ENCODE results near the gene KCTD4.

Gene KCTD4

DNA sequence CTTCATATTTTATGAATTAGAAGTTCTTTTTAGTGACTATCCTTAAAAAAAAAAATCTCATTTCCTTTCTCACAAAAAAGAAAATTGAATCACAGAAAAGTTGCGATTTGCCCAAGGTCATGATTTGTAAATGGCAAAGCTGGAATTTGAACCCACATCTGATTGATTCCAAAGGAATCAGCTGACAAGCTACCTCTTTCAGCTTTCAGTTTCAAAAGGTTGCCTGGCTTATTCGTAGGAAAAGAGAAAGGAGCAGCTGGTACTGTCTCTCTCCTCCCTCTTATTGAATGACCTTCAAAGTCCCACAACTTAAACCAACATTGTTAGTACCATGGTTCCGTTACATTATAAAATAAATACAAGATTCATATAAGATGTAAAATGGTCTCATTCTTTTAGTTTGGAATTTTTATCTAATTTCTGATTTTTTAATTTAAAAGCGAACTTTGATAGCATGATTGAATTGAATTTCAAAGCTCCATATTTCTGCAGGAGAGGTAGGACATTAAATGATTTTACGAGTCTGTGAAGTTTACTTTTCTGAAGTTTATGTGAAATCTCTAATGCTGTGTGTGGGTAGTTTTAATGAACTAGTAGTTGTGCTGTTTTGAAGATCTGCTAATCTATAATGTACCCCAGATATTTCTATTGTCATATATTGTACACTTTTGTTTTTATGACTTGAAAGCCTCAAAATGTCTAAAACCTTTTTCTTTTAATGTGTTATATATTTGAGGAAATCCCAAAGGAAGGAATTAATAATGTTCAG lies 18.5 kb upstream of the KCTD4 start:
- Histone ChIP-seq H3K4me1 (ENCODE audit: control insufficient read depth, insufficient read depth, low read length, poor library complexity, severe bottlenecking) (no peaks in the 10 kb centered on the region), H3K27me3 (replicated peaks; ENCODE audit: control insufficient read depth, insufficient read depth, low read length, poor library complexity, severe bottlenecking) (no peaks in the 10 kb centered on the region), H3K36me3 (ENCODE audit: control insufficient read depth, insufficient read depth, low read length) (no peaks in the 10 kb centered on the region), H3K4me3 (ENCODE audit: insufficient read depth, low read depth, low read length, poor library complexity, severe bottlenecking) (no peak overlapping the region), H3K9me3 (ENCODE audit: control insufficient read depth, low read length) (no peaks in the 10 kb centered on the region), H3K27ac (ENCODE audit: insufficient read depth, low read length, poor library complexity, severe bottlenecking) (no peak overlapping the region)
- no peak for DNase-seq

DNA sequence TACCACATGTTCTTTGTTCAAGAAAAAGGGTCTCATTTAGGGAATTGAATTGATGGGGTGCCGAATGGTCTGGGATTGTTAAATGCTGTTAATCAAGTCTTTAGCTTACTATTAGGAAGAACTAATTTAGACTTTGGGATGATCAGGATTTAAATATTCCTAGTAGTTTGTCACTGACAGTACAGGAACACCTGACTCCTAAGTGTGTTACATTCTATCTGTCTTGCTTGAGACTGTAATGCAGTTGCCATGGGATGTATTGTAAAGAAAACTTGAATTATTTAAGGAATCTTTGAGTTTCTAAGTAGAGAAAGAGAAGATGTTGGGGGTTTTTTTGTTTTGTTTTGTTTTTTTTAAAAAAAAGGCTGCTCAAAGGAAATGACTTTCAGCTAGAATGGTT lies 17.8 kb upstream of the KCTD4 start:
- Histone ChIP-seq H3K4me1 (ENCODE audit: control insufficient read depth, insufficient read depth, low read length, poor library complexity, severe bottlenecking) (no peaks in the 10 kb centered on the region), H3K27me3 (replicated peaks; ENCODE audit: control insufficient read depth, insufficient read depth, low read length, poor library complexity, severe bottlenecking) (no peaks in the 10 kb centered on the region), H3K4me3 (ENCODE audit: insufficient read depth, low read depth, low read length, poor library complexity, severe bottlenecking) (no peak overlapping the region), H3K36me3 (ENCODE audit: control insufficient read depth, insufficient read depth, low read length) (no peaks in the 10 kb centered on the region), H3K9me3 (ENCODE audit: control insufficient read depth, low read length) (no peaks in the 10 kb centered on the region), H3K27ac (ENCODE audit: insufficient read depth, low read length, poor library complexity, severe bottlenecking) (no peak overlapping the region)
- no peak for DNase-seq

- Histone ChIP-seq H3K27ac (ENCODE audit: insufficient read depth, low read length, poor library complexity, severe bottlenecking) (no peak overlapping the region), H3K4me1 (ENCODE audit: control insufficient read depth, insufficient read depth, low read length, poor library complexity, severe bottlenecking) (no peaks in the 10 kb centered on the region), H3K4me3 (ENCODE audit: insufficient read depth, low read depth, low read length, poor library complexity, severe bottlenecking) (no peak overlapping the region), H3K9me3 (ENCODE audit: control insufficient read depth, low read length) (no peaks in the 10 kb centered on the region), H3K36me3 (ENCODE audit: control insufficient read depth, insufficient read depth, low read length) (no peaks in the 10 kb centered on the region), H3K27me3 (replicated peaks; ENCODE audit: control insufficient read depth, insufficient read depth, low read length, poor library complexity, severe bottlenecking) (no peaks in the 10 kb centered on the region)
- DNase-seq: no peak
Observed at GRCh38 chr13:45216193-45216592, 15.3 kb upstream of the KCTD4 start.

DNA sequence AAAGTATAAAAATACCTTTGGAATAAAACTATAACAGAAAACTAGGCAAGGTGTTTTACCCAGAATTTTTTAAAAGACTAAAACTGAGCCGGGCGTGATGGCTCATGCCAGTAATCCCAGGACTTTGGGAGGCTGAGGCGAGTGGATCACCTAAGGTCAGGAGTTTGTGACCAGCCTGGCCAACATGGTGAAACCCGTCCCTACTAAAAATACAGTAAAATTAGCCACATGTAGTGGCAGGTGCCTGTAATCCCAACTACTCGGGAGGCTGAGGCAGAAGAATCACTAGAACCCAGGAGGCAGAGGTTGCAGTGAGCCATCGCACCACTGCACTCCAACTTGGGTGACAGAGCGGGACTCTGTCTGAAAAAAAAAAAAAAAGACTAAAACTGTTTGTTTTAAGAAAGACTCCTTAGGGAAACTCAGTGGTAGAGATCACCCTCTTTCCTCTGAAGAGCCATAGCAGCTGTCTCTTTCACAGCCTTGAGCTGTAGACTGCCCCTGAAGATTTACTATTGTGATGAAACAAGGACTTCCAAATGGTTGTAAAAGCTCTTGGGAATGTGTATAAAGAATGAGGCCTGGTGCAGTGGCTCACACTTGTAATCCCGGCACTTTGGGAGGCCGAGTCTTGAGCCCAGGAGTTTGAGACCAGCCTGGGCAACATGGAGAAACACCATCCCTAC lies 14.7 kb upstream of the KCTD4 start:
- Histone ChIP-seq H3K9me3 (ENCODE audit: control insufficient read depth, low read length) (no peaks in the 10 kb centered on the region), H3K4me1 (ENCODE audit: control insufficient read depth, insufficient read depth, low read length, poor library complexity, severe bottlenecking) (no peaks in the 10 kb centered on the region), H3K4me3 (ENCODE audit: insufficient read depth, low read depth, low read length, poor library complexity, severe bottlenecking) (no peak overlapping the region), H3K36me3 (ENCODE audit: control insufficient read depth, insufficient read depth, low read length) (no peaks in the 10 kb centered on the region), H3K27ac (ENCODE audit: insufficient read depth, low read length, poor library complexity, severe bottlenecking) (no peak overlapping the region), H3K27me3 (replicated peaks; ENCODE audit: control insufficient read depth, insufficient read depth, low read length, poor library complexity, severe bottlenecking) (no peaks in the 10 kb centered on the region)
- DNase-seq: no peak

DNA sequence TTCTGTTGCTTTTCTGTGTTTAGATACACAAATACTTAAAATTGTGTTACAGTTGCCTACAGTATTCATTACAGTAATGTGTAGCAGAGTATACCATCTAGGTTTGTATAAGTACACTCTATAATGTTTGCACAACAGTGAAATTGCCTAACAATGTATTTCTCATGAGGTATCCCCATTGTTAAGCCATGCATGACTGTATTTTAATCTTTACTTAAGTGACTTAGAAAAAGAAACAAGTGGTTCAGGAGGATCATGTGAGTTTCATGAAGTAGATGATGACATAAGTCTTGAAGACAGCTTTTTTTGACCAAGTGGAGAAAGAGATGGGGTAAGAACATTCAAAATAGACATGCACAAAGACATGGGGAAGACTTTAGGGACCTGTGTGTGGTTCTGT lies 8.4 kb upstream of the KCTD4 start:
- no peaks in the 10 kb centered on the region for H3K4me1 ChIP-seq (ENCODE audit: control insufficient read depth, insufficient read depth, low read length, poor library complexity, severe bottlenecking)
- H3K27ac ChIP-seq (ENCODE audit: insufficient read depth, low read length, poor library complexity, severe bottlenecking): no peak overlapping the region
- DNase-seq: no peak
- H3K27me3 ChIP-seq (replicated peaks; ENCODE audit: control insufficient read depth, insufficient read depth, low read length, poor library complexity, severe bottlenecking): no peaks in the 10 kb centered on the region
- H3K4me3 ChIP-seq (ENCODE audit: insufficient read depth, low read depth, low read length, poor library complexity, severe bottlenecking): no peak overlapping the region
- H3K36me3 ChIP-seq (ENCODE audit: control insufficient read depth, insufficient read depth, low read length): peaks cover 9% of the 10 kb centered on the region
- no peaks in the 10 kb centered on the region for H3K9me3 ChIP-seq (ENCODE audit: control insufficient read depth, low read length)

GRCh38 chr13:45208132-45208531 lies 7.3 kb upstream of the KCTD4 start:
- Histone ChIP-seq H3K4me3 (ENCODE audit: insufficient read depth, low read depth, low read length, poor library complexity, severe bottlenecking) (no peak overlapping the region), H3K36me3 (ENCODE audit: control insufficient read depth, insufficient read depth, low read length) (peaks cover 9% of the 10 kb centered on the region), H3K9me3 (ENCODE audit: control insufficient read depth, low read length) (no peaks in the 10 kb centered on the region), H3K4me1 (ENCODE audit: control insufficient read depth, insufficient read depth, low read length, poor library complexity, severe bottlenecking) (no peaks in the 10 kb centered on the region), H3K27me3 (replicated peaks; ENCODE audit: control insufficient read depth, insufficient read depth, low read length, poor library complexity, severe bottlenecking) (no peaks in the 10 kb centered on the region), H3K27ac (ENCODE audit: insufficient read depth, low read length, poor library complexity, severe bottlenecking) (no peak overlapping the region)
- DNase-seq: no peak

DNA sequence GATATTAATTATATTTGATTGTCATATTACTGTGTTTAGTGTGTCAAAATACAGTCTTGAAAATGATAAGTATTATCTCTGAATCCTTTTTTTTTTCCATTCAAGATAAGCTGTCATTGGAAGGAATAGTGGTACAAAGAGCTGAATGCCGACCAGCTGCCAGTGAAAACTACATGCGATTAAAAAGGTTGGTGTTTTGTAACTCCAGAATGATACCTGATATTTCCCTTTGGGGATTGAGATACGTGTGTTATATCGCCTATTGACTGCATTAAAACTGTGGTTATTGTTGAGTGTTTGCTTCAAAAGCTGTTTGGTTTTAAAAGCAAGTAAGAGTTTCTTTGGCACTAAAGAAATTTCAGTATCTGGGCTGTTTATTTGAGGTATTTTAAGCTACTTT lies 6.5 kb upstream of the KCTD4 start:
- H3K27me3 ChIP-seq (replicated peaks; ENCODE audit: control insufficient read depth, insufficient read depth, low read length, poor library complexity, severe bottlenecking): no peaks in the 10 kb centered on the region
- H3K27ac ChIP-seq (ENCODE audit: insufficient read depth, low read length, poor library complexity, severe bottlenecking): no peak overlapping the region

GRCh38 chr13:45206340-45206739 lies 5.5 kb upstream of the KCTD4 start:
- Histone ChIP-seq H3K27ac (ENCODE audit: insufficient read depth, low read length, poor library complexity, severe bottlenecking) (no peak overlapping the region), H3K9me3 (ENCODE audit: control insufficient read depth, low read length) (no peaks in the 10 kb centered on the region), H3K36me3 (ENCODE audit: control insufficient read depth, insufficient read depth, low read length) (peaks cover 9% of the 10 kb centered on the region), H3K4me3 (ENCODE audit: insufficient read depth, low read depth, low read length, poor library complexity, severe bottlenecking) (no peak overlapping the region), H3K27me3 (replicated peaks; ENCODE audit: control insufficient read depth, insufficient read depth, low read length, poor library complexity, severe bottlenecking) (no peaks in the 10 kb centered on the region), H3K4me1 (ENCODE audit: control insufficient read depth, insufficient read depth, low read length, poor library complexity, severe bottlenecking) (no peaks in the 10 kb centered on the region)
- DNase-seq: no peak

More for the DNA sequence above, 6.5 kb upstream of the KCTD4 start:
- DNase-seq: no peak
- H3K4me1 ChIP-seq (ENCODE audit: control insufficient read depth, insufficient read depth, low read length, poor library complexity, severe bottlenecking): no peaks in the 10 kb centered on the region
- H3K36me3 ChIP-seq (ENCODE audit: control insufficient read depth, insufficient read depth, low read length): peaks cover 9% of the 10 kb centered on the region
- H3K4me3 ChIP-seq (ENCODE audit: insufficient read depth, low read depth, low read length, poor library complexity, severe bottlenecking): no peak overlapping the region
- H3K9me3 ChIP-seq (ENCODE audit: control insufficient read depth, low read length): no peaks in the 10 kb centered on the region

DNA sequence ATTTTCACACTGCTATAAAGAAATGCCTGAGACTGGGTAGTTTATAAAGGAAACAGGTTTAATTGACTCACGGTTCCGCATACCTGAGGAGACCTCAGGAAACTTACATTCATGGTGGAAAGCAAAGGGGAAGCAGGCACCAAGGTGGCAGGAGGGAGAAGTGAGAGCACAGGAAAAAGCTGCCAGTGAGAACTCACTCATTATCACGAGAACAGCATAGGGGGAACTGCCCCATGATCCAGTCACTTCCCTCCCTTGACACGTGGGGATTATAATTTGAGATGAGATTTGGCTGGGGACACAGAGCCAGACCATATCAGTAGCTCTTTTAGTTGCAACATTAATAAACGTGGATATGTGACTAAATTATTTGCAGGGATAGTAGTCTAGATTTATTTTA lies 4.3 kb upstream of the KCTD4 start:
- Histone ChIP-seq H3K4me3 (ENCODE audit: insufficient read depth, low read depth, low read length, poor library complexity, severe bottlenecking) (no peak overlapping the region), H3K4me1 (ENCODE audit: control insufficient read depth, insufficient read depth, low read length, poor library complexity, severe bottlenecking) (no peaks in the 10 kb centered on the region), H3K36me3 (ENCODE audit: control insufficient read depth, insufficient read depth, low read length) (peaks cover 9% of the 10 kb centered on the region), H3K9me3 (ENCODE audit: control insufficient read depth, low read length) (no peaks in the 10 kb centered on the region), H3K27ac (ENCODE audit: insufficient read depth, low read length, poor library complexity, severe bottlenecking) (no peak overlapping the region), H3K27me3 (replicated peaks; ENCODE audit: control insufficient read depth, insufficient read depth, low read length, poor library complexity, severe bottlenecking) (no peaks in the 10 kb centered on the region)
- no peak for DNase-seq

GRCh38 chr13:45199711-45200110 lies 1.1 kb downstream of the KCTD4 start:
- no peaks in the 10 kb centered on the region for H3K27me3 ChIP-seq (replicated peaks; ENCODE audit: control insufficient read depth, insufficient read depth, low read length, poor library complexity, severe bottlenecking)
- no peaks in the 10 kb centered on the region for H3K36me3 ChIP-seq (ENCODE audit: control insufficient read depth, insufficient read depth, low read length)
- no peak overlapping the region for H3K4me3 ChIP-seq (ENCODE audit: insufficient read depth, low read depth, low read length, poor library complexity, severe bottlenecking)
- H3K27ac ChIP-seq (ENCODE audit: insufficient read depth, low read length, poor library complexity, severe bottlenecking): no peak overlapping the region
- DNase-seq: no peak
- H3K4me1 ChIP-seq (ENCODE audit: control insufficient read depth, insufficient read depth, low read length, poor library complexity, severe bottlenecking): no peaks in the 10 kb centered on the region
- no peaks in the 10 kb centered on the region for H3K9me3 ChIP-seq (ENCODE audit: control insufficient read depth, low read length)
